ENCODE data around the gene ASF1B. TPM values are rescaled to one million over a fixed set of nuclear protein-coding genes. Genes with fewer than 3 reads are reported as not detected.

The ASF1B gene
- total RNA-seq, 1 experiment from 2014 or later = 78.1 TPM

- POLR2A ChIA-PET = no interaction called here
- RAD21 ChIA-PET (ENCODE audit: low non-redundant PET in 1 of 2, low total read pairs in 2 of 2, uncharacterized antibody in 2 of 2, unreplicated experiment in 2 of 2) = no interaction called here
- intact Hi-C loops (cut with micrococcal nuclease) = no loop called here
Measured at GRCh38 chr19:14164724-14165493, 28.5 kb upstream of the ASF1B start.

GRCh38 chr19:14164082-14164481 is 27.7 kb upstream of the ASF1B start:
- BruUV-seq (replicated peaks) = no TSS peak
- peaks cover 8 to 16% of the 10 kb centered on the region in 2 experiments; a peak in 3 of 4 replicates for H3K36me3 ChIP-seq (ENCODE audit: control insufficient read depth in 1 of 2, insufficient read depth in 2 of 2, low read length in 2 of 2)
- no peaks in the 10 kb centered on the region for H3K27me3 ChIP-seq (ENCODE audit: insufficient read depth, low read length)
- no peaks in the 10 kb centered on the region for H3K9me2 ChIP-seq (ENCODE audit: insufficient read depth)
- no peak overlapping the region for H2AFZ ChIP-seq (ENCODE audit: low read depth, low read length, poor library complexity, severe bottlenecking)
- DNase-seq (ENCODE audit: low read depth, low spot score) (no peak), ATAC-seq (no peak)
- H3K9ac ChIP-seq (ENCODE audit: low read length) = no peak overlapping the region
- no peaks in the 10 kb centered on the region for H3K9me3 ChIP-seq (ENCODE audit: control insufficient read depth in 1 of 2, insufficient read depth in 1 of 2, low read depth in 1 of 2, low read length in 2 of 2)
- no peak overlapping the region for H3K27ac ChIP-seq (ENCODE audit: low read depth, low read length)
- CTCF ChIA-PET = no interaction called here
- RAD21 ChIA-PET (ENCODE audit: low non-redundant PET in 1 of 2, low total read pairs in 2 of 2, uncharacterized antibody in 2 of 2, unreplicated experiment in 2 of 2) = no interaction called here
- no peaks in the 10 kb centered on the region for H3K4me1 ChIP-seq (ENCODE audit: control insufficient read depth in 1 of 2, insufficient read depth in 2 of 2, low read length in 2 of 2)
- POLR2A ChIA-PET = no interaction called here
- no peak overlapping the region for H3K4me3 ChIP-seq (replicated peaks in 1 of 2; ENCODE audit: low read depth in 1 of 2, low read length in 2 of 2)
- H3K4me2 ChIP-seq (ENCODE audit: low read length) = no peak overlapping the region
- H4K20me1 ChIP-seq (ENCODE audit: insufficient read depth) = no peaks in the 10 kb centered on the region
- intact Hi-C loops (cut with micrococcal nuclease) = no loop called here
- no peaks in the 10 kb centered on the region for H3K79me2 ChIP-seq (ENCODE audit: insufficient read depth, low read length)
- TF ChIP-seq FOSL1 (IDR thresholded peaks at IDR 0.05; ENCODE audit: low read depth) (no peak), ELF1 (IDR thresholded peaks at IDR 0.05; ENCODE audit: borderline replicate concordance, low read depth) (no peak), CTCF (IDR thresholded peaks at IDR 0.05 in 2 of 3, conservative IDR thresholded peaks at IDR 0.05 in 1 of 3; ENCODE audit: borderline replicate concordance in 1 of 3, insufficient read depth in 1 of 3, low read depth in 2 of 3, low read length in 2 of 3) (no peak), EZH2 (IDR thresholded peaks at IDR 0.05) (no peak), SIN3A (IDR thresholded peaks at IDR 0.05; ENCODE audit: low read depth) (no peak), MAX (IDR thresholded peaks at IDR 0.05) (no peak), POLR2AphosphoS5 (IDR thresholded peaks at IDR 0.05; ENCODE audit: low read depth, low read length) (no peak), ZNF274 (IDR thresholded peaks at IDR 0.05; ENCODE audit: low read depth, low read length) (no peak), SP1 (IDR thresholded peaks at IDR 0.05; ENCODE audit: low read depth) (no peak), EGR1 (IDR thresholded peaks at IDR 0.05; ENCODE audit: low read depth) (no peak), CEBPB (IDR thresholded peaks at IDR 0.05; ENCODE audit: low read depth) (no peak), JUND (IDR thresholded peaks at IDR 0.05) (no peak), YY1 (IDR thresholded peaks at IDR 0.05; ENCODE audit: extremely low read depth, insufficient replicate concordance, low read depth, low read length) (no peak)

More at GRCh38 chr19:14164724-14165493, 28.5 kb upstream of the ASF1B start:
- Histone ChIP-seq H3K9me2 (ENCODE audit: insufficient read depth) (no peaks in the 10 kb centered on the region), H3K4me1 (ENCODE audit: control insufficient read depth in 1 of 2, insufficient read depth in 2 of 2, low read length in 2 of 2) (no peaks in the 10 kb centered on the region), H4K20me1 (ENCODE audit: insufficient read depth) (no peaks in the 10 kb centered on the region), H3K27me3 (ENCODE audit: insufficient read depth, low read length) (no peaks in the 10 kb centered on the region), H3K79me2 (ENCODE audit: insufficient read depth, low read length) (no peaks in the 10 kb centered on the region), H3K36me3 (ENCODE audit: control insufficient read depth in 1 of 2, insufficient read depth in 2 of 2, low read length in 2 of 2) (peaks cover 8 to 16% of the 10 kb centered on the region in 2 experiments; a peak in 3 of 4 replicates), H2AFZ (ENCODE audit: low read depth, low read length, poor library complexity, severe bottlenecking) (no peak overlapping the region), H3K27ac (ENCODE audit: low read depth, low read length) (no peak overlapping the region), H3K4me2 (ENCODE audit: low read length) (no peak overlapping the region), H3K9me3 (ENCODE audit: control insufficient read depth in 1 of 2, insufficient read depth in 1 of 2, low read depth in 1 of 2, low read length in 2 of 2) (no peaks in the 10 kb centered on the region), H3K4me3 (replicated peaks in 1 of 2; ENCODE audit: low read depth in 1 of 2, low read length in 2 of 2) (no peak overlapping the region), H3K9ac (ENCODE audit: low read length) (no peak overlapping the region)
- ATAC-seq (no peak), DNase-seq (ENCODE audit: low read depth, low spot score) (no peak)
- TF ChIP-seq POLR2A (IDR thresholded peaks at IDR 0.05; ENCODE audit: borderline replicate concordance, extremely low read depth, insufficient read depth, insufficient read length) = no peak
- TF ChIP-seq FOSL1 (IDR thresholded peaks at IDR 0.05; ENCODE audit: low read depth) = no peak
- TF ChIP-seq MAX (IDR thresholded peaks at IDR 0.05) = no peak
- TF ChIP-seq POLR2AphosphoS5 (IDR thresholded peaks at IDR 0.05; ENCODE audit: low read depth, low read length) = no peak
- no TSS peak for BruUV-seq (replicated peaks)
- CTCF ChIA-PET = no interaction called here

All from HCT116 (cell line).